ENCODE results near the gene NARF.

The NARF gene

GRCh38 chr17:82434216-82434565, 24.4 kb upstream of the NARF start:
- no peak for DNase-seq

GRCh38 chr17:82435103-82435502, 23.4 kb upstream of the NARF start:
- no peak for DNase-seq

- DNase-seq: no peak
Measured at GRCh38 chr17:82435601-82436583, 22.6 kb upstream of the NARF start.

- DNase-seq: no peak
Measured at GRCh38 chr17:82436601-82437324, 21.8 kb upstream of the NARF start.

- no peak for DNase-seq
Measured at GRCh38 chr17:82437325-82437668, 21.2 kb upstream of the NARF start.

- no peak for DNase-seq
Measured at GRCh38 chr17:82438401-82439193, 19.9 kb upstream of the NARF start.

GRCh38 chr17:82439194-82439828, 19.2 kb upstream of the NARF start:
- no peak for DNase-seq

GRCh38 chr17:82439829-82440365, 18.6 kb upstream of the NARF start:
- no peak for DNase-seq

- no peak for DNase-seq
Measured at GRCh38 chr17:82440469-82440981, 18.0 kb upstream of the NARF start.

GRCh38 chr17:82440991-82441627, 17.4 kb upstream of the NARF start:
- no peak for DNase-seq

- DNase-seq: no peak
Measured at GRCh38 chr17:82441691-82442487, 16.7 kb upstream of the NARF start.

- DNase-seq: no peak
Measured at GRCh38 chr17:82442643-82443464, 15.7 kb upstream of the NARF start.

- no peak for DNase-seq
Measured at GRCh38 chr17:82443465-82444283, 14.9 kb upstream of the NARF start.

GRCh38 chr17:82444284-82444893, 14.2 kb upstream of the NARF start:
- DNase-seq: no peak

- DNase-seq: no peak
Measured at GRCh38 chr17:82444941-82445521, 13.5 kb upstream of the NARF start.

- DNase-seq: no peak
Measured at GRCh38 chr17:82445542-82445941, 13.0 kb upstream of the NARF start.

- no peak for DNase-seq
Measured at GRCh38 chr17:82446124-82446523, 12.4 kb upstream of the NARF start.

GRCh38 chr17:82446649-82447048, 11.9 kb upstream of the NARF start:
- DNase-seq: no peak

Data from NCI-H2029 treated with DMSO at 0.1 percent for 48 hours (cell line).